ENCODE results near the gene PAPPA.

The PAPPA gene

GRCh38 chr9:116181853-116182610 is 28.4 kb downstream of the PAPPA start:
- in situ Hi-C loops (cut with MboI; ENCODE audit: low sequenced_read_pairs) = no loop called here

- in situ Hi-C loops (cut with MboI; ENCODE audit: low sequenced_read_pairs) = no loop called here
Observed at GRCh38 chr9:116182876-116183275, 29.3 kb downstream of the PAPPA start.

GRCh38 chr9:116187570-116188170 is 34.1 kb downstream of the PAPPA start:
- in situ Hi-C loops (cut with MboI; ENCODE audit: low sequenced_read_pairs) = no loop called here

- in situ Hi-C loops (cut with MboI; ENCODE audit: low sequenced_read_pairs) = no loop called here
Observed at GRCh38 chr9:116189683-116190082, 36.1 kb downstream of the PAPPA start.

GRCh38 chr9:116190637-116191396 is 37.2 kb downstream of the PAPPA start:
- in situ Hi-C loops (cut with MboI; ENCODE audit: low sequenced_read_pairs) = no loop called here

GRCh38 chr9:116191576-116192415 is 38.2 kb downstream of the PAPPA start:
- in situ Hi-C loops (cut with MboI; ENCODE audit: low sequenced_read_pairs) = no loop called here

- in situ Hi-C loops (cut with MboI; ENCODE audit: low sequenced_read_pairs) = no loop called here
Observed at GRCh38 chr9:116193636-116194035, 40.0 kb downstream of the PAPPA start.

- in situ Hi-C loops (cut with MboI; ENCODE audit: low sequenced_read_pairs) = no loop called here
Observed at GRCh38 chr9:116196806-116197205, 43.2 kb downstream of the PAPPA start.

GRCh38 chr9:116198344-116198743 is 44.8 kb downstream of the PAPPA start:
- in situ Hi-C loops (cut with MboI; ENCODE audit: low sequenced_read_pairs) = no loop called here

- in situ Hi-C loops (cut with MboI; ENCODE audit: low sequenced_read_pairs) = no loop called here
Observed at GRCh38 chr9:116202219-116202912, 48.8 kb downstream of the PAPPA start.

GRCh38 chr9:116204252-116204882 is 50.8 kb downstream of the PAPPA start:
- in situ Hi-C loops (cut with MboI; ENCODE audit: low sequenced_read_pairs) = no loop called here

- in situ Hi-C loops (cut with MboI; ENCODE audit: low sequenced_read_pairs) = no loop called here
Observed at GRCh38 chr9:116207371-116208111, 54.0 kb downstream of the PAPPA start.

- in situ Hi-C loops (cut with MboI; ENCODE audit: low sequenced_read_pairs) = no loop called here
Observed at GRCh38 chr9:116208417-116209232, 55.0 kb downstream of the PAPPA start.

GRCh38 chr9:116209414-116210116 is 56.0 kb downstream of the PAPPA start:
- in situ Hi-C loops (cut with MboI; ENCODE audit: low sequenced_read_pairs) = no loop called here

- in situ Hi-C loops (cut with MboI; ENCODE audit: low sequenced_read_pairs) = no loop called here
Observed at GRCh38 chr9:116212986-116213692, 59.5 kb downstream of the PAPPA start.

GRCh38 chr9:116213693-116214047 is 60.1 kb downstream of the PAPPA start:
- in situ Hi-C loops (cut with MboI; ENCODE audit: low sequenced_read_pairs) = no loop called here

GRCh38 chr9:116218399-116218798 is 64.8 kb downstream of the PAPPA start:
- in situ Hi-C loops (cut with MboI; ENCODE audit: low sequenced_read_pairs) = no loop called here

Data from hTERT RPE-1 (cell line).